GM12878 (cell line): ENCODE measurements around the gene B3GNT9. TPM values are rescaled to one million over a fixed set of nuclear protein-coding genes. Genes with fewer than 3 reads are reported as not detected.

Experiments used
- CREB1 ChIP-seq: IDR thresholded peaks from 2 replicates; pipeline ENCODE4 v1.6.1; 2012; ENCODE audit warnings: low read depth, mild to moderate bottlenecking, inconsistent platforms
- E4F1 ChIP-seq: fragments of 450-650 bp; IDR thresholded peaks from 2 replicates; pipeline ENCODE4 v1.6.1; 2018; ENCODE audit warnings: borderline replicate concordance, mild to moderate bottlenecking; ENCODE audit not compliant: partially characterized antibody
- FOXK2 ChIP-seq: fragments of 450-650 bp; IDR thresholded peaks from 2 replicates; pipeline ENCODE4 v1.6.1; 2017; ENCODE audit warnings: mild to moderate bottlenecking, moderate library complexity
- IKZF1 ChIP-seq: fragments of 450-650 bp; conservative IDR thresholded peaks from 2 replicates; pipeline ENCODE4 v1.6.1; 2017; ENCODE audit warnings: antibody characterized with exemption, mild to moderate bottlenecking
- KLF5 ChIP-seq: fragments of 450-650 bp; IDR thresholded peaks from 2 replicates; pipeline ENCODE4 v1.6.1; 2014; ENCODE audit warnings: mild to moderate bottlenecking; ENCODE audit not compliant: partially characterized antibody
- LARP7 ChIP-seq: fragments of 450-650 bp; IDR thresholded peaks from 2 replicates; pipeline ENCODE4 v1.6.1; 2017; ENCODE audit warnings: mild to moderate bottlenecking
- MAX ChIP-seq: IDR thresholded peaks from 2 replicates; pipeline ENCODE4 v1.6.1; 2012; ENCODE audit warnings: low read depth, low read length, improper control_type of control experiment
- NKRF ChIP-seq: fragments of 450-650 bp; conservative IDR thresholded peaks from 2 replicates; pipeline ENCODE4 v1.6.1; 2017; ENCODE audit warnings: mild to moderate bottlenecking, moderate library complexity
- NRF1 ChIP-seq: conservative IDR thresholded peaks from 2 replicates; pipeline ENCODE4 v1.6.1; 2011; ENCODE audit warnings: mild to moderate bottlenecking, low read depth, low read length, improper control_type of control experiment
- POLR2AphosphoS2 ChIP-seq: IDR thresholded peaks from 2 replicates; pipeline ENCODE4 v1.6.1; 2011; ENCODE audit warnings: low read depth, mild to moderate bottlenecking, low read length, improper control_type of control experiment, moderate library complexity
- POLR2AphosphoS5 ChIP-seq: IDR thresholded peaks from 2 replicates; pipeline ENCODE4 v1.6.1; 2011; ENCODE audit warnings: mild to moderate bottlenecking, low read length, inconsistent platforms
- REST ChIP-seq: IDR thresholded peaks from 2 replicates; pipeline ENCODE4 v1.6.1; 2012; ENCODE audit warnings: mild to moderate bottlenecking, low read depth, low read length
- SIX5 ChIP-seq: IDR thresholded peaks from 2 replicates; pipeline ENCODE4 v1.6.1; 2011; ENCODE audit warnings: mild to moderate bottlenecking, low read depth, low read length, moderate library complexity; ENCODE audit not compliant: severe bottlenecking
- SMARCA5 ChIP-seq: fragments of 450-650 bp; IDR thresholded peaks from 2 replicates; pipeline ENCODE4 v1.6.1; 2017; ENCODE audit warnings: mild to moderate bottlenecking
- SRF ChIP-seq, 2 experiments: IDR thresholded peaks; 2 replicates each; pipeline ENCODE4 v1.6.1; 2011; ENCODE audit warnings: low read depth in 2 of 2, low read length in 2 of 2, mild to moderate bottlenecking in 1 of 2, moderate library complexity in 1 of 2
- SUPT20H ChIP-seq: IDR thresholded peaks from 2 replicates; pipeline ENCODE4 v1.6.1; 2011; ENCODE audit warnings: low read depth, mild to moderate bottlenecking, low read length, moderate library complexity, borderline replicate concordance; ENCODE audit not compliant: control insufficient read depth
- ZNF384 ChIP-seq: IDR thresholded peaks from 2 replicates; pipeline ENCODE4 v1.6.1; 2012; ENCODE audit warnings: low read depth, mild to moderate bottlenecking, low read length, improper control_type of control experiment, borderline replicate concordance
- polyA plus RNA-seq, 11 experiments: library from polyadenylated mRNA; depleted of rRNA in 4 of 11; unstranded in 6 of 11; stranded (reverse) in 5 of 11; fragments of >200 nt; fragmentation: Nextera tagmentation in 4 of 11; fragmentation: Illumina TruSeq in 1 of 11; extraction: Ambion mirVana in 4 of 11; extraction: Trizol in 1 of 11; gene quantifications; 1 replicate in 1 of 11; 2 replicates in 10 of 11; pipeline versions ENCODE4 v1.2.1 to v1.2.3, GENCODE V29; 2011 to 2016; ENCODE audit warnings: inconsistent platforms in 2 of 11, missing spikeins in 2 of 11, low read depth in 1 of 11
- total RNA-seq, 4 experiments: library from RNA; depleted of rRNA in 3 of 4; stranded (reverse); fragments of >200 nt in 3 of 4; fragmentation: Illumina TruSeq in 1 of 4; extraction: Trizol in 1 of 4; gene quantifications; 2 replicates each; pipeline versions ENCODE4 v1.2.1 to v1.2.3, GENCODE V29; 2013 to 2021
- TF ChIP-seq, protein P1 (sequence below): fragments of 450-650 bp; IDR thresholded peaks from 2 replicates; pipeline ENCODE4 v1.6.1; 2018; ENCODE audit warnings: mild to moderate bottlenecking, low read depth, moderate library complexity; ENCODE audit not compliant: partially characterized antibody

Gene B3GNT9
- total and polyA plus RNA-seq, 10 of the 15 experiments (the other 5 are each of a cell fraction or from before 2014, with no cell fraction given): 0.08 to 5.0 (median 1.9) TPM

DNA sequence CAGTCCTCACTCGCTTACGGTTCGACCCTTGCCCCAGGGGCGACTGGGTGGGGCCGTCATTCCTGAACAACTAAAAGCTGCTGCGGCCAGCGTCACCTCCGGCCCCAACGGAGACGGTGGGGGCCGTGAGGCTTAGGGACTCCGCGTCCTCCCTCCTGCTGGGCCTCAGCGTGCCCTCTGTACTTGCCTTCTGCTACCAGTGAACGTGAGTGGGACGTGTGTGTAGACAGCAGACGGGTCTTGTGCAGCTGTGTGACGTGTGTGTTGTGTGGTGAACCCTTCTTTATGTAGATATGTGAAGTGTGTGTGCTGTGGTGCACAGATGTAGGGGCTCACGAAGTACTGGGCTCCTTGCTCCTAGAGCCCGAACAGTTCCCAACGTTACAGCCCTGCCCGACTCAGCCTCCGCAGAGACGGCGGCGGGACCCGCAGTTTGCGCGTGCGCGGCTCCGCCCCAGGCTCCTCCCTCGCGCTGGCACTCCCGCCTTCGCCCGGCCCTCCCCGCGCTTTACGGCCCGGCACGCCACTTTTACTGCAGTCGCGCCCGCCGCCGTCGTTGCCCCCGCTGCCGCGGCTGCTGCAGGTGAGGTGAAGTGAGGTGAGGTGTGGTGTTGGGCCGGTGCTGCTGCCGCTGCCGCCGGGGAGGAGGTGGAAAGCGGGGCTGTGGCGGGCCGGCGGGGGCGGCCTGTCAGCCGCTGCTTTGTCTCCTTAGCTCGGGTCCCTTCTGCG lies 41.2 kb downstream of the B3GNT9 start, which contains the start of gene PHAF1 (continued):
- TF ChIP-seq NRF1 (peak; percentile 64), SUPT20H (no peak), POLR2AphosphoS2 (peak; percentile 68; the same call in 1 of the 2 replicates), POLR2AphosphoS5 (peak; percentile 43; the same call in 1 of the 2 replicates), NKRF (peak; percentile 65), SIX5 (peak; percentile 32), REST (no peak), IKZF1 (peak; percentile 51), KLF5 (peak; percentile 29), E4F1 (peak; percentile 99), MAX (peak; percentile 20), SRF (IDR thresholded peaks at IDR 0.05; ENCODE audit: low read depth in 2 of 2, low read length in 2 of 2) (0 out of 4 replicates have a peak, but pooled peaks of 1 of the 2 experiments have one; percentile 7), LARP7 (0 out of 2 replicates have a peak, but pooled peaks have one; percentile 33), CREB1 (peak; percentile 72; the same call in 1 of the 2 replicates), FOXK2 (no peak), SMARCA5 (no peak), ZNF384 (no peak)
- TF ChIP-seq, protein P1, sequence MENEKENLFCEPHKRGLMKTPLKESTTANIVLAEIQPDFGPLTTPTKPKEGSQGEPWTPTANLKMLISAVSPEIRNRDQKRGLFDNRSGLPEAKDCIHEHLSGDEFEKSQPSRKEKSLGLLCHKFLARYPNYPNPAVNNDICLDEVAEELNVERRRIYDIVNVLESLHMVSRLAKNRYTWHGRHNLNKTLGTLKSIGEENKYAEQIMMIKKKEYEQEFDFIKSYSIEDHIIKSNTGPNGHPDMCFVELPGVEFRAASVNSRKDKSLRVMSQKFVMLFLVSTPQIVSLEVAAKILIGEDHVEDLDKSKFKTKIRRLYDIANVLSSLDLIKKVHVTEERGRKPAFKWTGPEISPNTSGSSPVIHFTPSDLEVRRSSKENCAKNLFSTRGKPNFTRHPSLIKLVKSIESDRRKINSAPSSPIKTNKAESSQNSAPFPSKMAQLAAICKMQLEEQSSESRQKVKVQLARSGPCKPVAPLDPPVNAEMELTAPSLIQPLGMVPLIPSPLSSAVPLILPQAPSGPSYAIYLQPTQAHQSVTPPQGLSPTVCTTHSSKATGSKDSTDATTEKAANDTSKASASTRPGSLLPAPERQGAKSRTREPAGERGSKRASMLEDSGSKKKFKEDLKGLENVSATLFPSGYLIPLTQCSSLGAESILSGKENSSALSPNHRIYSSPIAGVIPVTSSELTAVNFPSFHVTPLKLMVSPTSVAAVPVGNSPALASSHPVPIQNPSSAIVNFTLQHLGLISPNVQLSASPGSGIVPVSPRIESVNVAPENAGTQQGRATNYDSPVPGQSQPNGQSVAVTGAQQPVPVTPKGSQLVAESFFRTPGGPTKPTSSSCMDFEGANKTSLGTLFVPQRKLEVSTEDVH: no peak
